Stromal cell of bone marrow (primary cell): ENCODE measurements around the gene RDX.
"Not testable (repeated sequence)": the region's sequence is repeated elsewhere in the genome, so short reads cannot be mapped to it uniquely, and the experiment has no call there.

Experiments
- DNase-seq: peaks from one replicate; pipeline ENCODE4 v3.0.0-alpha.2; 2012; ENCODE audit warnings: low read depth

The RDX gene

DNA sequence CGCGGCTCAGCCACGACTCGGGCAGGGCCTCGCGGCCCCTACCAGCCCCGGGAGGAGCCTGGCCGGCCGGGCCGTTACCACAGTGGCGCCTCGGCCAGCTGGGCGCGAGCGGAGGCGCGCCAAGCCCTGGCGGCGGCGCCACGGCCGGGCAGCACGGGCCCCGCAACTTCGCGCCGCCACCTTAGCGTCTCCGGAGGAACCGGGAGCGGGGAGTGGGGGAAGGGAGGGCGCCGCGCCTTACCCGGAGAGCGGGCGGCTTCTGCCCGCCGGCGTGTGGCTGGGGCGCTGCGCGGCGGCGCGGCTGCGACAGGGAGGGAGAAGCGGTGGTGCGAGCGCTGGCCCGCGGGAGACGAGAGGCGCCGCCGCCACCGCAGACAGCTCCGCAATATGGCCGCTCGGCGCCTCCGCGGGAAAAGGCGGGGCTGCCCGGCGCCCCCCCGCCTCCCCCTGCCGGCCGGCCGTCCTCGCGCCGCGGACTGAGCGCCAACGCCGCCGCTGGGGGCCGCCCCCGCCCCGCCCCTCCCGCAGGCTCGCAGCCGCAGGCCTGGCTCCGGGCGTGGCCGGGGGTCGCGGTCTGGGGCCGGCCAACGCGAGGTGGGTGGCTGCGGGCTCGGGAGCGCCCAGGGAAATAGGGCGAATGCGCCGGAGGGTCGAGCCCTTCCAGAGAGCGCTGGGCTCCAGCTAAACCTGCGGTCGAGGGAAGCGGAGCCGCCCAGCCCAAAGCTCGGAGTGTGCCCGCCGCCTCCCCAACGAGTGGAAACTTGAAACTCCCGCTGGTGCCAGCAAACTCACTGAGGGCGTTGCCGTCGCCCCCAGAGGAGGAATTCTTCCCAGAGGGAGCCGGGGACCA is at the start of gene RDX:
Gene RDX, minus strand, starts transcription at position 389 of the 850 bp plus-strand sequence. CDS start 16,922 bp downstream, outside the sequence.
- peak; percentile 53 for DNase-seq

DNA sequence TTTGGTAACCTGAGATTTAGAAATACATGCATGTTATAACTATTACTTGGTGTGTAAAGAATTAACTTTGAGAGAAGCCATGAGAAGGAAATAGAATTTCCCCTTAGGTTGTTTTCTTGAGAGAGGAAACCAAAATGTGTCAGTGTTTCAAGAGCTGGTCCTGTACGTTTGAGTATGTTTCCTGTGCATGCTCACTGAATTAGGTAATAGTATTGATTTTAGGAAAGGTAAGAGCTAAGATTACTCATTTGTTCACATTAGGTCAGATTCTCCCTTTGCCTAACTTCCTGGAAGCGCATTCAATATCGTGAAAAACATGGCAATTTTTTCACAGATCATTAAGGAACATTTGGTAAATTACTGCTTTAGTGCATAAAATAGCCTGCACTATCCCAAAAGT is 49.3 kb upstream of the RDX start:
- no peak for DNase-seq

DNA sequence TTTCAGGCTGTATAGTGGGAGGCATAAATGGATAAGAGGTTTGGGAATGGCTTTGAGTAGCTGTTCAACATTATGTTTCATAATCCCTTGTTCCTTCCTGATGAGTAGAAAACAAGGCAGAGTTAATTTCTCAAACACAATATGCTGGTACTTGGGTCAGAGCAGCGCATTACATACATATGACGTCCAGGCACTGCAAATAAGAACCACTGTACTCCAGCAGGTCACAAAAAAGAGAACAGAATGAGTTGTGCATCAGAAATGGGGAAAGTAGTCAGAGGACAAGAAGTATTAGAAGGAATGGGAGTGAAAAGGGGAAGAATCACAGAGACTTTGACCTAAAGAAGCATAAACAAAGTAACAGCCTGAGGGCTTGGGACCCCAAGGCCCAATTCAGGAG is 44.0 kb upstream of the RDX start:
- DNase-seq: no peak

DNA sequence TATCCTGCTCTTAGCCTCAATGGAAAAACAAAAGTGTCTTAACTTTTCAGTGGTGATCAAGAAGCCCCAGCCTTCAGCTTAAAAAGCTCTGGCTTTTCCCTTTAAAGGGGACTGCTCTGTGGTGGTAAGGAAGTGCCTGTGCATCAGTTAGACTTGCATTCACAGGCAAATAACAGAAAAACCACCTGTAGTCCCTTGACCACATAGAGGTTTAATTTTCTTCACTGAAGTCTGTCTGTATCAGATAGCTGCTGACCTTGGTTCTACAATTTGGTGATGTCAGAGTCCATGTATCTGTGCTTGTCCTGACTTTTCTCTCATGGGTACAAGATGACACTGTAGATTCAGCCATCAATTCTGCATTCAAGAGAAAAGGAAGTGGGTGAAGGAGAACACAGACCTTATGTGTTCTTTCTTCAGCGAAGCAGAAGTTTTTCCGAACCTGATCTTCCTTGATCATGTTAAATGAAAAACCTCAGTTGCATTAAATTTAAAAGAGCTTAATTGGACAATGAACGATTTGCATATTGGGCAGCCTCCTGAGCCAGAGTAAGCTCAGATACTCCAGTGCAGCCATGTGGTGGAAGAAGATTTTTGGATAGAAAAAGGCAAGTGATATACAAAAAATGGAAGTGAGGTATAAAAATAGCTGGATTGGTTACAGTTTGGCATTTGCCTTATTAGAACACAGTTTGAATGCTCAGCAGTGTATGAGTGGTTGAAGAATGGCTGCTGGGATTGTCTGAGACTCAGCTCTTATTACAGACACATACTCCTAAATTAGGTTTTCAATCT is 43.2 kb upstream of the RDX start:
- no peak for DNase-seq

DNA sequence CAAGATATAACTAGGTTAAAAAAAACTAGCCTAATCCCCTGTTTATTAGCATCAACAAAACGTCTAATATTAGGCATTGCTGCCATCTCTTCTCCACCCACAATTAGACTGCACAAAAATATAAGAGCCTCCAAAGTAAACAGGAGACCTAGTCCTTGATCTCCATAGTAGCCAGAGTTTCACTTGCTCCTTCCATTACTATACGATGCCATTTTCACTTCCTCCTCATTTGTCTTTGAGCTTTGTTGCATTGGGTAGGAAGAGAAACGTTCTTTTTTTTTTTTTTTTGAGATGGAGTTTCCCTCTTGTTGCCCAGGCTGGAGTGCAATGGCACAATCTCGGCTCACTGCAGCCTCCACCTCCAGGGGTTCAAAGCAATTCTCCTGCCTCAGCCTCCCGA is 42.3 kb upstream of the RDX start:
- no peak for DNase-seq

DNA sequence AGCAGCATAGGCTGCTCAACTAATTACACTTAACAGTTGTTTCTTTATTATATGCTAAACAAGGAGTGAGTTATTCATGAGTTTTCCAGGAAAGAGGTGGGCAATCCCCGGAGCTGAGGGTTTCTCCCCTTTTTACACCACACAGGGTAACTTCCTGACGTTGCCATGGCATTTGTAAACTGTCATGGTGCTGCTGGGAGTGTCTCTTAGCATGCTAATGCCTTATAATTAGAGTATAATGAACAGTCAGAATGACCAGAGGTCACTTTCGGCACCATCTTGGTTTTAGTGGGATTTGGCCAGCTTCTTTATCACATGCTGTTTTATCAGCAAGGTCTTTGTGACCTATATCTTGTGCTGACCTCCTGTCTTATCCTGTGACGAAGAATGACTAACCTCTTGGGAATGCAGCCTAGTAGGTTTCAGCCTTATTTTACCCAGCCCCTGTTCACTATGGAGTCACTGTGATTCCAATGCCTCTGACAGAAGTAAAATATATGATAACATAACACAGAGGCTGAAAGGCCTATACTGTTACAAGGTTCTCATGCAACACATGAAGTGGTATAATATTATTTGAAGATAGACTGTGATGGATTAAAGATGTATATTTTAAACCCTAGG is 41.3 kb upstream of the RDX start:
- no peak for DNase-seq

DNA sequence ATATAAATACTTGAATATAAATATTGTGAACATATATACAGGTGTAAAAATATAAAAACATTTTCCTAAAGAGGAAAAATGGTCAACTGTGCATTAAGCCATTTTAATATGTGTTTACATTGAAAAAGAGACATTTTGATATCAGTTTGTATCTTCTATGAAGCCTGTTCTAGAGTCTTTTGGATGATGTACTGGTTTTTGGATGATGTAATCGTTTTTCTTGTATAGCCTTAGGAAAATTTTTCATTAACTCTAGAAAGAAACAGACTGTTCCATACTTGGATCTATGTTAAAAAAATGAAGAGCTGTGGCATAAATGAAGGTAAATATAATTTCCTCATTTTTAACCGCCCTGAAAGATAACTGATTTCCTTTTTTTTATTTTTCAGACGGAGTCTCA is 39.6 kb upstream of the RDX start:
- DNase-seq: no peak

DNA sequence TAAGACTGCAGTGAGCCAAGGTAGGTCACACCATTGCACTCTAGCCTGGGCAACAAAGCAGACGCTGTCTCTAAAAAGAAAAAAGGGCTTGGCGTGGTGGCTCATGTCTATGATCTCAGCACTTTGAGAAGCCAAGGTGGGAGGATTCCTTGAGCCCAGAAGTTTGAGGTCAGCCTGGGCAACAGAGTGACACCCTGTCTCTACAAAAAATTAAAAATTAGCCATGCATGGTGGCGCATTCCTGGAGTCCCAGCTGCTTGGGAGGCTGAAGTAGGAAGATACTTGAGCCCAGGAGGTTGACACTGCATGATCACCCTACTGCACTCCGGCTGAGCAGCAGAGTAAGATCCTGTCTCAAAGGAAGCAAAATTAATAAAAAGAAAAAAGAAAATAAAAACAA is 38.9 kb upstream of the RDX start:
- DNase-seq: no peak

DNA sequence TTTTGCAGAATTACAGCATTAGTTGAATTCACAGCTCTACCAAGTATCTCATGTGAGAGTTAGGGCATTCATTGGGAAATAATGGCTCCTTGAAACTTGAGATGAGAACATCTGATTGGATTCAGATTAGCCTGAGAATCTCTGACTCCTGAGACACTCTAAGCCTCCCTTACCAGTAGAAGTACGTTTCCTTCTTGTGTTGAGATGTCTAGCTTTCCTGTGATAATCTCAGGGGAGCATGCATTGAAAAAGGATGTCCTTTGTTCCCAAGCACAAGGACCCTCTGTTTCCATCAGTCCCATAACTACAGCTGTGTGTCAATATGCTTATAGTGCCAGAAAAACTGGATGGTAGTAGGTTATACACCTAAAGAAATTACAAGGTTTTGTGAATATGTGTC is 35.2 kb upstream of the RDX start:
- no peak for DNase-seq

DNA sequence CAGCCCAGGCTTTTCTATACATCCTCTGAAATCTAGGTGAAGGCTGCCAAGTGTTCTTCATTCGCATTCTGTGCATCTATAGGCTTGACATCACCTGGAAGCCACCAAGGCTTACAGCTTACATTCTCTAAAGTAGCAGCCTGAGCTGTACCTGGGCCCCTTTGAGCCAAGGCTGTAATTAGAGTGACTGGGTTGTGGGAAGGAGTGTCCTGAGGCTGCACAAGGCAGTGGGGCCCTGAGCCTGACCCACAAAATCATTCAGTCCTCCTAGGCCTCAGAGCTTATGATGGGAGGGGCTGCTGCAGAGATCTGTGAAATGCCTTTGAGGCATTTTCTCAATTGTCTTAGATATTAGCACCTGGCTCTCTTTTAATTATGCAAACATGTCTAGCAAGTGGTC is 33.0 kb upstream of the RDX start:
- DNase-seq: no peak

DNA sequence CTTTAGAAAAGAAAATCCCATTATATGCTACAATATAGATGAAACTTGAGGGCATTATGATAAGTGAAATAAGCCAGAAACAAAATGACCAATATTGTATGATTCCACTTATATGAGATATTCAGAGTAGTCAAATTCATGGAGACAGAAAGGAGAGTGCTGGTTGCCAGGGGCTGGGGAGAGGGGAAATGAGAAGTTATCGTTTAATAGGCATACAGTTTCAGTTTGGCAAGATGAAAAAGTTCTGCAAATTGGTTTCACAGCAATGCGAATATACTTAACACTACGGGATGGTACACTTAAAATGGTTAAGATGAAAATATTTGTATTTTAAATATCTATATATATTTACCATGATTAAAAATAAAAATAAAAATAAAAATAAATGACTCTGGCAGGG is 31.1 kb upstream of the RDX start:
- no peak for DNase-seq

DNA sequence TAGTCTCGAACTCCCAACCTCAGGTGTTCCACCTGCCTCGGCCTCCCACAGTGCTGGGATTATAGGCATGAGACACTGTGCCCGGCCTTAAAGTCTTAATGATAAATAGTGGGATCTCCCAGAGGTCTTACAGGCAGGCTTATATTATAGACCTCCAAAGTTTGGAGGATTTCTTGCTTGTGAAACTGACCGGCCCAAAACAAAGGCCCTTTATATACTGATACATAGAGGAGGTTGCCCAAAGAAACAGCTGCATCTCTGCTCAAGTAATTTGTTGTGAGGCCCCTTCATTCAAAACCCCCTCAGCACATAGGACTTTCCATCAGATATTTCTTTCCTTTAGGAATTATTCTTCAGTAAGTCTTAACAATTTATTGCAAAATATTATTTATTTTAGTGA is 27.4 kb upstream of the RDX start:
- DNase-seq: no peak

DNA sequence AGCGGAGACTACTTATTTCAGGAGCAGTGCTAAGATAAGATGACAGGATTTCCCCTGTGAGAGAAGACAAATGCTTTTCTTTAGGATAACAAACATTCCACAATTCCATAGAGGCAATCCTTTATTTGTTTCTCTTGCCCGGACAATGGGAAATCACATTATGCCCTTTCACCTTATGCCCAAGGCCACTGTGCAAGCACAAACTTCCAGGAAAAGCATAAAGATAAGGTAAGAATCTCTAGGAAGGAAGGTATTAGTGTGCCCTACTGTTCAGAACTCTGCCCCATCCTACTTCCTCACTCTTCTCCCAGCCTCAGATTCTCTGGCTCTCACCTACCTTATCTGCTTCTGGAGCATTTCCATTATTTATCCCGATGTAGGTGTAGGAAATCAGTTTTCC is 23.1 kb upstream of the RDX start:
- no peak for DNase-seq

DNA sequence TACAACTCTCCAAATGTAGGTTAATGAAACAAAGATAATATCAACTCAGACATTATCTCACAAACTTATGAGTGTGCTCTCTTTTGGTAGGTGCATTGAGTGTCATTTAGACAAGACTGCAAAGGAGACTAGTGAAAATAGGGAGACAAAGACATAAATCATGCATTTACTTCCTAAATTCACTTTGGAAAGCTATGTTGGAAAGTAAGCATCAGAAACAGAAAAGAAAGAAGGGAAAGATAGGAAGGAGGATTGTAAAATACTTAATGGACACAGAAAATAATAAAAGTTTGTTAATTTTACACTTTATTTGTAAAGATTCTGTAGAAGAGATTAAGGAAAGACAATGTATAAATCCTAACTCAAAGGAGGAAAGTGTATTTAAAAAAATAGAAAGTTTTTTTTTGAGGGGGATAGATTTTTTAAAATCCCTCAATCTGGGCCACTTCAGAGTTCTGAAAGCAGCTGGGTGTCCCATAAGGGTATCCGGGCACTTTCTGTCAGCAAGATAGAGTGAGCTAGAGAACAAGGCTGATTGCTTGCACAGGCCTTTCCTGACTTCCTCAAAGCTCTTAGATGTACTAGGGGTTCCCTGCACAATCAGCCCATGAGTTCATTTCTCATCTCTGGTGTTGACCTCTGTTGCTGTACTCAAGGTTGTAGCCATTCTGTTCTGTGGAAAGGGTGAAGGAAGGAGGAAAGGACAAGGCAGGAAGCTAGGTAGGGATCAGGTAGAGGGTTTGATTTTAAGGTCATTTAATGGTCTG is 22.4 kb upstream of the RDX start:
- no peak for DNase-seq

DNA sequence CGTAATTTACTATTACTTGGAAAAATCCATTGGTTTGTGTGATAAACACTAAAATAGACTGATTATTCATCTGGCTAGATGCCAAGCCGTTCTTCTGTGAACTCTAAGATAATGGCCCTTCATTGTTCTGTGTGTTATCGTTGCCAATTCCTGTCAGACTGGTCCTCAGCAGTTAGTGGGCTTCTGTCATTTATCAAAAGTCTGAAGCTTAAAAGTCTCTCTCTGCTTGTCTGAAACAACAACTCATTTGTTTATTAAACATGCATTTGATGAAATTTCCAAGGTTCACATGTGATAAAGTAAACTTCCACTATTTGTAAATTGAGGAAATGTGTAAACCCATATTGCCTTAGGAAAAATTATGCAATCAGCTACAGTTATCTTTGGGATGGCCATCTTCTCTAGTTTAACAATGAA is 21.1 kb upstream of the RDX start:
- DNase-seq: no peak

DNA sequence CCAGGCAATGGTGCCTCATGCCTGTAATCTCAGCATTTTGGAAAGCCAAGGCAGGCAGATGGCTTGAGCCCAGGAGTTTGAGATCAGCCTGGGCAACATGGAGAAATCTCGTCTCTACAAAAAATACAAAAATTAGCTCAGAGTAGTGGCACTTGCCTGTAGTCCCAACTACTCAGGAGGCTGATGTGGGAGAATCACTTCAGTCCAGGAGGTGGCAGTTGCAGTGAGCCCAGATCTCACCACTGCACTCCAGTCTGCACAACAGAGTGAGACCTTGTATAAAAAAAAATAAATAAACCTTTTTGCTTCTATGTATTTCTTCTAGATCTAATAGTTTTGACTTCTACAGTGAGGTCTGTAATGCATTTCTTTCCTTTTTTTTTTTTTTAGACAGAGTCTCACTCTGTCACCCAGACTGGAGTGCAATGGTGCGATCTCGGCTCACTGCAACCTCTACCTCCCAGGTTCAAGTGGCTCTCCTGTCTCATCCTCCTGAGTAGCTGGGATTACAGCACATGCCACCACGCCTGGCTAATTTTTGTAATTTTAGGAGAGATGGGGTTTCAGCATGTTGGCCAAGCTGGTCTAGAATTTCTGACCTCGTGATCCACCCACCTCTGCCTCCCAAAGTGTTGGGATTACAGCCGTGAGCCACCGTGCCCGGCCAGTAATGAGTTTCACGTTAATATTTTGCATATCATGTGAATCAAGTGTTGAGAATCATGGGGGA is 18.1 kb upstream of the RDX start:
- no peak for DNase-seq

DNA sequence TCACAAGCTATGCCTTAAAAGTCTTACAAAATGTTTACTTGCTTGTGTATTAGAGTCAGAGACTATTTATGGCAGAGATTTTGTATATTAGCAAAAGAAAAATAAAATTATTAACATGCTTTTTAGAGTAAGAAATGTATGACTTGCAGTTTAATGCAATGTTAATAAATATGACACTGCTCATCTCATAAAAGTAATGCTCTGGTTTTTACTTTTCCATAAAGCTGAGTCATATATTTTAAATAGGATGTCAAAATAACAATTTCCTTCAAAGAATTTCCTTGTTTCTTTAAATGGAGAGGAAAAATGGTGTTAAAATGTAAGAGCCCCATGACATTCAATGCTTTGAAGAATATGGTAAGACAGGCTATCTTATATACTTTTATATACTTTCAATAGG is 16.3 kb upstream of the RDX start:
- DNase-seq: no peak

DNA sequence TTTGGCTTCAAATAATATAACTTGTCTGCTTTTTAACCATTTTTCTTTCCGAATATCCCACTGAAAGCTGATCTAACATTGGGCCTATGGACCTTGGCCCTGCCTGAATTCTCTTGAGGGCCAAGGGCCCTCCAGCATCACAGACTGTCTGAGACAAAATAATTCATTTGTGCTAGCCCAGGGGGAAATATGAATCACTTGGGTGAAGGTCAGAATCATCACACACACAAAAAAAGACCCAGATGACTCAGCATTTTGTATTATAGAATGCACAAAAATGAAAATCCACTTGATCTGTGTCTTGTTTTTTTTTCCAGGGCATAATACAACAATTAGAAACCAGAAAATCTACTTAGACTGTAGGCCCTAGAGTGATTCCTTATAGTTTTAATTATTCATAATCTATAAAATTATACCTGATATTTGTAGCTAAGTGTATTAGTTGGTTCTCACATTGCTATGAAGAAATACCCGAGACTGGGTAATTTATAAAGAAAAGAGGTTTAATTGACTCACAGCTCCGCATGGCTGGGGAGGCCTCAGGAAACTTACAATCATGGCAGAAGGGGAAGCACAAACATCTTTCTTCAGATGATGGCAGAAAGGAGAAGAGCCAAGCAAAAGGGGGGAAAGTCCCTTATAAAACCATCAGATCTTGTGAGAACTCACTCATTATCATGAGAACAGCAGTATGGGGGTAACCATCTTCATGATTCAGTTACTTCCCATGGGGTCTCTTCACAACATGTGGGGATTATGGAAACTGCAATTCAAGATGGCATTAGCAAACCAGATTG is 15.6 kb upstream of the RDX start:
- DNase-seq: peak; percentile 57

DNA sequence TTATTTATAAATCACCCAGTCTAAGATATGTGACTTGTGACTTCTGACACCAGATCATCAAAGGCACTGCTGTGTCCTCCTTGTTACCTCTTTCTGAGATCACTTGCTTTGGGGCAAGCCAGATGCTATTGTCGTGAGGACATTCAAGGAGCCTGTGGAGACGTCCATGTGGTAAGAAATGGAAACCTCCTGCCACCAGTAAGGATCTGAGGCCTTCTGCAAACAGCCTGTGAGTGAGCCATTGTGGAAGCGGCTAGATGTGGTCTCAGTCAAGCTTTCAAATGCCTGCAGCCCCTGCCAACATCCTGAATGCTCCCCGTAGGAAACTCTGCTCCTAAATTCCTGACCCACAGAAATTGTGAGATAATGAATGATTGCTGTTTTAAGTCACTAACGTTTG is 11.7 kb upstream of the RDX start:
- DNase-seq: no peak

DNA sequence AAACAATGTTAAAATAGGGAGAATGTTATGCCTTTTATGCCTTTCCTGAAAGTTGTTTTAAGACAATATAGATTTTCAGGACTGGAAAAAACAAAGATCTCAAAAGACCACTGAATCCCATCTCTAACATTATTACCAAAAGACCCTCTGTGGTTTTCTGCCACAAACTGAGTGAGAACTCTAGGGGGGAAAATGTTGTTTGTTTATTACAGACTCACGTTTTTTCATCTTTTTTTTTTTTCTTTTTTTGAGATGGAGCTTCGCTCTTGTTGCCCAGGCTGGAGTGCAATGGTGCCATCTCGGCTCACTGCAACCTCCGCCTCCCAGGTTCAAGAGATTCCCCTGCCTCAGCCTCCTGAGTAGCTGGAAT is 9.6 kb upstream of the RDX start:
- DNase-seq: not testable (repeated sequence)
